Measurements from ENCODE around the gene OAS1.

OAS1 gene

GRCh38 chr12:112869091-112869490 lies 37.7 kb upstream of the OAS1 start:
- no peak for DNase-seq (ENCODE audit: low read depth)
- TF ChIP-seq CTCF (conservative IDR thresholded peaks at IDR 0.05; ENCODE audit: control insufficient read depth, insufficient read depth, low read depth, low read length), result no peak
- no peak overlapping the region for H3K4me3 ChIP-seq (ENCODE audit: control insufficient read depth, low read depth, low read length)

- no peak overlapping the region for H3K4me3 ChIP-seq (ENCODE audit: control insufficient read depth, low read depth, low read length)
- DNase-seq (ENCODE audit: low read depth), result no peak
- no peak for TF ChIP-seq CTCF (conservative IDR thresholded peaks at IDR 0.05; ENCODE audit: control insufficient read depth, insufficient read depth, low read depth, low read length)
These were observed 37.0 kb upstream of the OAS1 start for GRCh38 chr12:112869778-112870177.

GRCh38 chr12:112870267-112870980 lies 36.3 kb upstream of the OAS1 start:
- DNase-seq (ENCODE audit: low read depth), result no peak
- no peak for TF ChIP-seq CTCF (conservative IDR thresholded peaks at IDR 0.05; ENCODE audit: control insufficient read depth, insufficient read depth, low read depth, low read length)
- H3K4me3 ChIP-seq (ENCODE audit: control insufficient read depth, low read depth, low read length), result no peak overlapping the region

GRCh38 chr12:112875608-112876007 lies 31.2 kb upstream of the OAS1 start:
- DNase-seq (ENCODE audit: low read depth), result no peak
- no peak for TF ChIP-seq CTCF (conservative IDR thresholded peaks at IDR 0.05; ENCODE audit: control insufficient read depth, insufficient read depth, low read depth, low read length)

GRCh38 chr12:112876506-112876905 lies 30.3 kb upstream of the OAS1 start:
- DNase-seq (ENCODE audit: low read depth), result no peak
- TF ChIP-seq CTCF (conservative IDR thresholded peaks at IDR 0.05; ENCODE audit: control insufficient read depth, insufficient read depth, low read depth, low read length), result no peak
- no peak overlapping the region for H3K4me3 ChIP-seq (ENCODE audit: control insufficient read depth, low read depth, low read length)

More at GRCh38 chr12:112875608-112876007, 31.2 kb upstream of the OAS1 start:
- no peak overlapping the region for H3K4me3 ChIP-seq (ENCODE audit: control insufficient read depth, low read depth, low read length)

GRCh38 chr12:112877006-112877405 lies 29.8 kb upstream of the OAS1 start:
- no peak for DNase-seq (ENCODE audit: low read depth)
- TF ChIP-seq CTCF (conservative IDR thresholded peaks at IDR 0.05; ENCODE audit: control insufficient read depth, insufficient read depth, low read depth, low read length), result no peak
- no peak overlapping the region for H3K4me3 ChIP-seq (ENCODE audit: control insufficient read depth, low read depth, low read length)

Measured in fibroblast of mammary gland (primary cell).